Activated naive CD8-positive, alpha-beta T cell treated with anti-CD3 and anti-CD28 coated beads, Interleukin-2, amount 50 U/mL, for 24 hours (primary cell): ENCODE data around the gene CEP112.
"Not testable (repeated sequence)": the region's sequence is repeated elsewhere in the genome, so short reads cannot be mapped to it uniquely, and the experiment has no call there.

Experiments used
- ATAC-seq: fragments of 150-1000 bp; cut with Tn5 transposase; one replicate; pipeline ENCODE4 v1.10.0; 2021
- DNase-seq: peaks from one replicate; pipeline ENCODE4 v3.0.0; 2021
- H3K27ac Mint-ChIP-seq: one replicate; pipeline ENCODE4 v1.8.0; 2021; ENCODE audit warnings: mild to moderate bottlenecking, mixed read lengths
- H3K27me3 Mint-ChIP-seq: one replicate; pipeline ENCODE4 v1.8.0; 2021; ENCODE audit warnings: mixed read lengths
- H3K36me3 Mint-ChIP-seq: one replicate; pipeline ENCODE4 v1.8.0; 2021; ENCODE audit warnings: low read depth, mixed read lengths
- H3K4me1 Mint-ChIP-seq: one replicate; pipeline ENCODE4 v1.8.0; 2021; ENCODE audit warnings: mixed read lengths
- H3K4me3 Mint-ChIP-seq: one replicate; pipeline ENCODE4 v1.8.0; 2021; ENCODE audit warnings: mild to moderate bottlenecking, moderate library complexity, mixed read lengths
- H3K9me3 Mint-ChIP-seq: one replicate; pipeline ENCODE4 v1.8.0; 2021; ENCODE audit warnings: mixed read lengths

Gene CEP112

DNA sequence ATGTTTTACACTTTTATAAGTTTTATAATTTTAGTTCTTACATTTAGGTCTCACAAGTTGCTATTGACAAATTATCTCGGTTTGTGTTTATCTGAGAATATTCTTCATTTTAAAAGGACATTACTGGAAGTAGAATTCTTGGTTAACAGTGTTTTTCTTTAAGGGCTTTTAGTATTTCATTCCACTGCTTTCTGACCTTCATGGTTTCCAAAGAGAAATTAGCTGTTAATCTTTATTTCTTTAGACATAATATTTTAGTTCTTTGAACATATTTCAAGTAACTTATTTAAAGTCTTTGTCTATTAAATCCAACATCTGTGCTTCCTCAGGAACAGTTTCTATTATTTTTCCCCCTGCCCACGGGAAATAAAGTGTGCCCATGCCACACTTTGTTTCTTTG lies 390.4 kb downstream of the CEP112 start:
- Mint-ChIP-seq H3K4me3 (no peak overlapping the region), H3K9me3 (peaks cover 24% of the 10 kb centered on the region), H3K27ac (no peak overlapping the region), H3K27me3 (peaks cover 2% of the 10 kb centered on the region), H3K36me3 (peaks cover 3% of the 10 kb centered on the region), H3K4me1 (peaks cover 12% of the 10 kb centered on the region)
- DNase-seq (no peak), ATAC-seq (no peak)

DNA sequence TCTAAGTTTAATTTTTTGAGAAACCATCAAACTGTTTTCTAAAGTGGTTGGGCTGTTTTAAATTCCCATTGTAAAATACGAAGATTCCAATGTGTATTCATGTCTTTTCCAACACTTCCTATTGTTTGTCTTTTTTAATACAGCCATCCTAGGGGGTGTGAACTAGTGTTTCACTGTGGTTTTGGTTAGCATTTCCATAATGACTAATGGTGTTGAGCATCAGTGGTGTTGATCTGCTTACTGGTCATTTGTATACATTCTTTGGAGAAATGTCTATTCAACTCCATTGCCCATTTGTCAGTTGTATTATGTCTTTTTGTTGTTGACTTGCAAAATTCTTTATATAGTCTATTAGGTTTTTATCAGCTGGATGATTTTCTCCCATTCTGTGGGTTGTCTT lies 391.3 kb downstream of the CEP112 start:
- H3K4me3 Mint-ChIP-seq: no peak overlapping the region
- peaks cover 12% of the 10 kb centered on the region for H3K4me1 Mint-ChIP-seq
- peaks cover 3% of the 10 kb centered on the region for H3K36me3 Mint-ChIP-seq
- H3K27ac Mint-ChIP-seq: no peak overlapping the region
- DNase-seq (no peak), ATAC-seq (no peak)
- peaks cover 2% of the 10 kb centered on the region for H3K27me3 Mint-ChIP-seq
- peaks cover 19% of the 10 kb centered on the region for H3K9me3 Mint-ChIP-seq

DNA sequence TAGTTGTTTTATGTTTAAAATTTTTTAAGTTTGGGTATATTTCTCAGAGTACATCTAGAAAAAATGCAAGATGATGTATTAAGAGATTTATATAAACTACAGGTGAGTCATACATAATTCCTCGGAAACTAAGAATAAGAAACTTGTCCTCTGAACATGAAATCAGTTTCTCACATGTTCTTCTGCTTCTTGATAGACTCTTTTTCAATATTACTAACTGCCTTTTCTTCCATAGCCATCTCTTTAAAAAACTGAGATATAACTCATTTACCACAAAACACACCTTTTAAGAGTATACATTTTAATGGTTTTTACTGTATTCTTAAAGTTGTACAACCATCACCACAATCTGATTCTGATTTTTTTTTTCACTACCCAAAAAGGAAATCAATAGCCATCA lies 392.1 kb downstream of the CEP112 start:
- peaks cover 19% of the 10 kb centered on the region for H3K9me3 Mint-ChIP-seq
- peaks cover 2% of the 10 kb centered on the region for H3K27me3 Mint-ChIP-seq
- ATAC-seq: no peak
- DNase-seq: no peak
- peak overlapping the region; percentile 23 for H3K27ac Mint-ChIP-seq
- H3K4me3 Mint-ChIP-seq: no peak overlapping the region
- peaks cover 12% of the 10 kb centered on the region for H3K4me1 Mint-ChIP-seq
- H3K36me3 Mint-ChIP-seq: peaks cover 3% of the 10 kb centered on the region

DNA sequence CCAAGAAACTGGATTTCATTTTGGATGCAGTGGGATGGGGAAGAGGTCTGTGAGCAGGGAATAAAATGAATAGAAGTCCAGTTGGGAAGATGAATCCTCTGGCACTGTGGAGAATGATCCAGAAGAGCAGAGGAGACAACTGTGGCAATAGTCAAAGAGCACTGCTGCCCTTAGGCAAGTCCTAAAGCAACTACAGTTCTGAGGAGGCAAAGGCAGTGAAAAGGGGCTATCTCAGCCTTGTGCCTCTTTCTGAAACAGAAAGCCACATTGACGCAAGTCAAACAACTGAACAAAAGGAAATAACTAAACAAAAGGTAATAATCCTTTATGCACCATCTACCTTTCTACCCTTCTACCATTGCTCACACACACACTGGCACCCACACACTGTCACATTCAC lies 392.5 kb downstream of the CEP112 start:
- peaks cover 3% of the 10 kb centered on the region for H3K36me3 Mint-ChIP-seq
- H3K4me3 Mint-ChIP-seq: no peak overlapping the region
- H3K4me1 Mint-ChIP-seq: peaks cover 12% of the 10 kb centered on the region
- ATAC-seq (peak; percentile 52), DNase-seq (no peak)
- peak overlapping the region; percentile 23 for H3K27ac Mint-ChIP-seq
- peaks cover 19% of the 10 kb centered on the region for H3K9me3 Mint-ChIP-seq
- H3K27me3 Mint-ChIP-seq: peaks cover 2% of the 10 kb centered on the region

DNA sequence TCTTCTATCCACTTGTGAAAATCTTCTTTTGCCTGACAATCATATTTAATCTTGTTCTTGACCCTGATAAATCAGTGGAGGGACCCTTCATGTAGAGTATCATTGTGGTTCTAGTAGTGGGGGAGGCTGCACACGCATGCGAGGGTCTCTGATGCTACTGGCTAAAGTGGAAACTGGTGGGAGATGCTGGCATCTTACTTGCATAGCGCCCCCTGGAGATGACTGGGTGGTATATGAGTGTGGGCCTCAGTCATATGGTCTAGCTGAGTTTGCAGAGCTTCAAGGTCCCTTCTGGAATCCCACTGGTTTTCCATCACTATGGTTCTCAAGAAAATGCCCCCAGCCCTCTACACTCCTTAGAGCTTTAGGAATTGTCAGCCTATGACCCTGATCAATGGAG lies 394.1 kb downstream of the CEP112 start:
- DNase-seq (peak; percentile 22), ATAC-seq (peak; percentile 36)
- H3K9me3 Mint-ChIP-seq: peaks cover 16% of the 10 kb centered on the region
- peaks cover 4% of the 10 kb centered on the region for H3K27me3 Mint-ChIP-seq
- H3K4me1 Mint-ChIP-seq: peaks cover 12% of the 10 kb centered on the region
- peaks cover 3% of the 10 kb centered on the region for H3K36me3 Mint-ChIP-seq
- H3K4me3 Mint-ChIP-seq: no peak overlapping the region
- H3K27ac Mint-ChIP-seq: no peak overlapping the region

DNA sequence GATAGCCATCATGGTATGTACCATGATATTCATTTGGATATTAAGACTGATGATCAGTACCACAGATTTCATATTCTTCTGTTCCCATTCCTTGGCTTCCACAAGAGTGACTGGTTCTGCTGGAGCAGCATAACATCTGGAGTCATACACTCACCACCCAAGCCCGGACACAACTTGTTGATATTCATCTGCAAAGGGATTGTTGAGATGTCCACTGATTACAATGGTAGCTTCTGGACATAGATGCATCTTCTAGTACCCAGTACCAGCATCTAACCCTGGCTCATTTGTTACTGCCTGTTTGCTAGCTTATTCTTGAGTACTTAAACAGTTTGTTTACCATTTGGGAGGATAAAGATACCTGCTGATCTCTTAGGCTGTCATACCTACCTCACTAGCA lies 394.8 kb downstream of the CEP112 start:
- peaks cover 4% of the 10 kb centered on the region for H3K27me3 Mint-ChIP-seq
- peaks cover 9% of the 10 kb centered on the region for H3K9me3 Mint-ChIP-seq
- peaks cover 3% of the 10 kb centered on the region for H3K36me3 Mint-ChIP-seq
- H3K4me3 Mint-ChIP-seq: no peak overlapping the region
- no peak for DNase-seq
- H3K27ac Mint-ChIP-seq: no peak overlapping the region
- peaks cover 12% of the 10 kb centered on the region for H3K4me1 Mint-ChIP-seq
- ATAC-seq: no peak

DNA sequence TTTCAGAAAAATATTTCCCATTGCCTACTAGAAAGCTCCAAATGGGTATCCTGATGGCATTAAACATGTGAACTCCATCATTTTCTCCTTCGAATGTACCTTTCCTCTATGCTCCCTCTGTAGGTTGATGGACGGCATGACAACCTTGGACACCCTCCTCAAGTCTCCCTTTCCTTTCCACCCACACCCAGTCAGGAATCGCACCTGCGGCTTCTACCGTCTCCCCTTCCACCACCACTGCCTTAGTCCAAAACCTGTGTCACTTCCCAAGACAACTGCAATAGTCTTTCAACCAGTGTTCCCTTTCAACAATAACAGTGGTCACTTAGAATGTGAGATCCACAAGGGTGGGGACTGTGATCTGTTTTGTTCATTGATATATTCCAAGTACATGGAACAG lies 397.4 kb downstream of the CEP112 start:
- Mint-ChIP-seq H3K4me1 (peaks cover 6% of the 10 kb centered on the region), H3K27me3 (peaks cover 2% of the 10 kb centered on the region), H3K36me3 (no peaks in the 10 kb centered on the region), H3K9me3 (no peaks in the 10 kb centered on the region), H3K27ac (no peak overlapping the region), H3K4me3 (no peak overlapping the region)
- ATAC-seq (no peak), DNase-seq (no peak)

DNA sequence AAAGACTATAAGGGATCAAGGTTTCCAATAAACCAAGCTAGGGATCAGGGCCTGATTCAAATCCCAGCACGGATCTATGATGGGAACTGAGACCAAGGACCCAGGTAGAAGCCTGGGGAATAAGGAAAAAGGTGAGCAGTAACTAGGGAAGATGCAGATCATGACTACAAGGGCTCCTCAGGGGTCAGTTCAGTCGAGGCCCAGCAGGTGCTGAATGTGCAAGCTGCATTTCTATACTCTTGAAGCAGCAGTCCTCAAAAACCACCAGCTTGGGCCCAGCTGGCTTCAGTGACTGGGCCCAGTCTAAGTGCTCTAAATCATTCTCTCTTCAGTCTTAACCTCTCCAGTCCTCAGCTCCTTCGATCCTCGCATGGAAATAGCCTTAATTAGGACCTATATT lies 401.7 kb downstream of the CEP112 start:
- H3K4me3 Mint-ChIP-seq: no peak overlapping the region
- H3K36me3 Mint-ChIP-seq: no peaks in the 10 kb centered on the region
- no peaks in the 10 kb centered on the region for H3K4me1 Mint-ChIP-seq
- ATAC-seq (no peak), DNase-seq (no peak)
- peaks cover 5% of the 10 kb centered on the region for H3K27me3 Mint-ChIP-seq
- H3K9me3 Mint-ChIP-seq: no peaks in the 10 kb centered on the region
- H3K27ac Mint-ChIP-seq: no peak overlapping the region

DNA sequence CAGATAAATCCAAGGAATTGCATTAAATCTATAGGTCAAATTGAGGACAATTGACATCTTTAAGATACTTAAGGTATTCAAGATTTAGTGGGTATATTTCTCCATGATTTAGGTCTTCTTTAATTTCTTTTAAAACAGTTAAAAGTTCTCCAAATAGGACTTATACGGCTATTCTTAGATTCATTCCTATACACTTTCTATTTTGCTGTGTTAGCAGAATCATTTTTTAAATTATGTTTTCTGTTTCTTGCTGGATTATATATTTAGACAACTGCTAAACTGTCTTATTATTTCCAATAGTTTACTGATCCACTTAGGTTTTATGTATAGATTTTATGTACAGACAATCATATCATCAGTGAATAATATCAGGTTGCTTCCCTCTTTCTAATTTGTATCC lies 404.4 kb downstream of the CEP112 start:
- DNase-seq: no peak
- Mint-ChIP-seq H3K4me1 (no peaks in the 10 kb centered on the region), H3K36me3 (no peaks in the 10 kb centered on the region), H3K9me3 (no peaks in the 10 kb centered on the region), H3K4me3 (no peak overlapping the region), H3K27me3 (peaks cover 4% of the 10 kb centered on the region), H3K27ac (no peak overlapping the region)
- no peak for ATAC-seq

DNA sequence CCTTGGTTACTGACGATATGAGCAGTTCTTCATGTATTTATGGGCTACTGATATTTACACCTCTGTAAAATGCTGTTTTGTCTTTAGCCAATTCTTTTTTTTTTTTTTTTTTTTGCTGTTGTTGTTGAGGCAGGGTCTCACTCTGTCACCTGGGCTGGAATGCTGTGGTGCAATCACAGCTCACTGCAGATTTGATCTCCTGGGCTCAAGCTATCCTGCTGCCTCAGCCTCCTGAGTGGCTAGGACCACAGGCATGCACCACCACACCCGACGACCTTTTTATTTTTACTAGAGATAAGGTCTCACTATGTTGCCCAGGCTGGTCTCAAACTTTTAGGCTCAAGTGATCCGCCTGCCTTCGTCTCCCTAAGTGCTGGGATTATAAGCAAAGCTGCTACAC lies 405.5 kb downstream of the CEP112 start:
- Mint-ChIP-seq H3K9me3 (no peaks in the 10 kb centered on the region), H3K36me3 (no peaks in the 10 kb centered on the region), H3K4me3 (no peak overlapping the region), H3K4me1 (no peaks in the 10 kb centered on the region), H3K27me3 (peaks cover 4% of the 10 kb centered on the region), H3K27ac (no peak overlapping the region)
- no peak for DNase-seq
- no peak for ATAC-seq

DNA sequence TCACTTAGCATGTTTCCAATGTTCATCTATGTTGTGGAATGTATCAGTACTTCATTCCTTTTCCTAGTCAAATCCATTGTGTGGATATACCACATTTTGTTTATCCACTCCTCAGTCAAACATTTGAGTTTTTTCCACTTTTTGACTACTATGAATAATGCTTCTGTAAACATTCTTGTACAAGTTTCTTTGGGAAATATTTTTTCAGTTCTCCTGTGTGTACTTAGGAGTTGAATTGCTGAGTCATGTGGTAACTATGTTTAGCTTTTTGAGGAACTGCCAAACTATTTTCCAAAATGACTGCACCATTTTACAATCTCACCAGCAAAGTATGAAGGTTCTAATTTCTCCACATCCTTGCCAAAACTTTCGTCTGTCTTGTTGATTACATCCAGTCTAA lies 406.8 kb downstream of the CEP112 start:
- Mint-ChIP-seq H3K4me1 (no peaks in the 10 kb centered on the region), H3K9me3 (peaks cover 4% of the 10 kb centered on the region), H3K27ac (no peak overlapping the region), H3K27me3 (peaks cover 4% of the 10 kb centered on the region), H3K4me3 (no peak overlapping the region), H3K36me3 (no peaks in the 10 kb centered on the region)
- DNase-seq (no peak), ATAC-seq (no peak)

DNA sequence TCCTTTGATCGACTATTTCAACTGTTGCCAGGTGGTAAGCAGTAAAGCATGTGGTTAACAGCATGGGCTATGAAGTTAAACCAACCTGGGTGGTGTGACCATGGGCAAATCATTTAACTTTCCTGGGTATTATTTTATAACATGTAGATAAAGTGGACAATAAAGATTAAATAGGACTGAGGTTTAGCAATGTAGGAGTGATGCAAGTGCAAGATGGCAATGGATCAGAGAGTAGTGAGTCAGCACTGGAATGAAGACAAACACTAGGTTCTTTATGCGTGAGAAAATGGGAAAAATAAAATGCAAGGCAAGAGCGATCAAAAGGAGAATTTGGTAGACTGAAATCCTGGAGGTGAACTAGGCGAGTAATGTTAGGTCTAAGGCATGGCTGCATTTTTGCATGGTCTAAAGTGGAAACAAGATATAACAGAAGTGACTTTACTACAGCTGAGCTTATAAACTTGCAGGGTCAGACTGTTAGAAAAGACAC lies 408.0 kb downstream of the CEP112 start:
- Mint-ChIP-seq H3K4me1 (no peaks in the 10 kb centered on the region), H3K9me3 (peaks cover 4% of the 10 kb centered on the region), H3K27ac (no peak overlapping the region), H3K36me3 (no peaks in the 10 kb centered on the region), H3K4me3 (no peak overlapping the region), H3K27me3 (peaks cover 4% of the 10 kb centered on the region)
- DNase-seq (no peak), ATAC-seq (no peak)

DNA sequence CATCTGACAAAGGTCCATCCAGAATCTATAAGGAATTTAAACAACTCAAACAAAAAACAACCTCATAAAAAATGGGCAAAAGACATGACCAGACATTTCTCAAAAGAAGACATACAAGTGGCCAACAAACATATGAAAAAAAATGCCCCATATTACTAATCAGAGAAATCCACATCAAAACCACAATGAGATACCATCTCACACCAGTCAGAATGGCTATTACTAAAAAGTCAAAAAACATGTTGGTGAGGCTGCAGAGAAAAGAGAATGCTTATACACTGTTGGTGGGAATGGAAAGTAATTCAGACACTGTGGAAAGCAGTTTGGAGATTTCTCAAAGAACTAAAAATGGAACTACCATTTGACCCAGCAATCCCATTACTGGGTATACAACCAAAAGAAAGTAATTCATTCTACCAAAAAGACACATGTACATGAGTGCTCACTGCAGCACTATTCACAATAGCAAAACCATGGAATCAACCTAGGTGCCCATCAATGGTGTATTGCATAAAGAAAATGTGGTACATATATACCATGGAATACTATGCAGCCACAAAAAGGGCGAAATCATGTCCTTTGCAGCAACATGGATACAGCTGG lies 409.7 kb downstream of the CEP112 start:
- H3K36me3 Mint-ChIP-seq, H3K27me3 Mint-ChIP-seq, H3K4me1 Mint-ChIP-seq, DNase-seq, ATAC-seq, H3K27ac Mint-ChIP-seq, H3K4me3 Mint-ChIP-seq, H3K9me3 Mint-ChIP-seq: not testable (repeated sequence)

DNA sequence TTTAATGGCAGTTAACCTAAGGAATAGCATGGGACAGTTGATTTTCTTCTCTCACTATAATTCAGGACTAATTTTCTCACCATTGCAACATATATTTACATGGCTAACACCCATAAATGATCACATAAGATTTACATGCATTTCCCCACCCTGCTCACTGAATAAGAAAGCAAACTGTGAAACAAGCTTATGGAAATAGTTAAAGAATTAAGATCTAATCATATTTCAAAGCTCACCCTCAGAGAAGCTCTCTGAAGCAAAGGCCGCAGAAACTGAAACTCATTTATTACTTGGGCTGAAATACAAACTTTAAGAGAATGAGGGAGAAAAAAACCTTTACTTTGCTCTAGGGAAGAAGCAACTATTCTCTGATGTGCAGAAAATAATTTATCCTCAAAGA lies 411.8 kb downstream of the CEP112 start:
- ATAC-seq: no peak
- Mint-ChIP-seq H3K4me1 (peaks cover under 1% of the 10 kb centered on the region), H3K4me3 (no peak overlapping the region), H3K27me3 (peaks cover 5% of the 10 kb centered on the region), H3K9me3 (peaks cover 4% of the 10 kb centered on the region), H3K27ac (no peak overlapping the region), H3K36me3 (no peaks in the 10 kb centered on the region)
- no peak for DNase-seq

DNA sequence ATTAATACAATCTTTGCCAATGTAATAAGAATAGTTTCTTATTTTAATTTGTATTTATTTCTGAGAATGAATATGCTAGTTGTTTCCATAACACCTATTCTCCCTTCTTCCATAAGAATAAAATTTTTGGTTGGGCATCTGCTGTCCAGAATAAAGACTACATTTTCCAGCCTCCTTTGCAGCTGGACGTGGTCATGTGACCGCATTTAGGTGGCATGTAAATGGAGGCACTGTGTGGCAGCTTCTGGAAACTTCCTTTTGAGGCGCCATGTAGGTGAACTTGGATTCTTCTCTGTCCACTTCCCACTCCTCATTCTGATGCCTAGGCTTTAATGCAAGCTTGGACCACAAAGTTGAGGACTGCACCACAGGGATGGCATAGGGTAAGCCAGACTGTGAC lies 415.0 kb downstream of the CEP112 start:
- ATAC-seq: no peak
- Mint-ChIP-seq H3K27me3 (peaks cover 3% of the 10 kb centered on the region), H3K9me3 (peaks cover 4% of the 10 kb centered on the region), H3K27ac (no peak overlapping the region), H3K4me3 (no peak overlapping the region), H3K4me1 (peaks cover 11% of the 10 kb centered on the region), H3K36me3 (no peaks in the 10 kb centered on the region)
- DNase-seq: no peak

DNA sequence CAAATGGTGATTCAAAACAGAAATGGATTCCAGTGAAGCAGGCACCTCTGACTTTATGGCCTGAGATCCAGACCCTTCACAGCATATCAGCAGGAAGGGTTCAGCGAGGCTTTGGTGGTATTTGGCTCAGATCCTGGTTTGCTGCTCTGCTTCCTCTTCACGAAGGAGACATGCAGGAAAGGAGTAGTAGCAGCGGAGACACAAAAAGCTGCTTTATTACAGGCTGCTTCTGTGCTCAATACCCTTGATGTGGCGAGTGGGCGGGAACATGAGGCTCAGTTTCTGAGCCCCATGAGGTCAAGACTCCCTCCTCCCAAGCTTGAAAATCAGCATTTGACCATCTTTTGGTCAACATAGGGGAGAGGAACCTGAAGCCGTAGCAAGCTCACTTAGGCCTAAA lies 417.1 kb downstream of the CEP112 start:
- H3K36me3 Mint-ChIP-seq: no peaks in the 10 kb centered on the region
- peaks cover 11% of the 10 kb centered on the region for H3K4me1 Mint-ChIP-seq
- ATAC-seq (no peak), DNase-seq (no peak)
- peaks cover 3% of the 10 kb centered on the region for H3K27me3 Mint-ChIP-seq
- no peak overlapping the region for H3K27ac Mint-ChIP-seq
- H3K4me3 Mint-ChIP-seq: no peak overlapping the region
- no peaks in the 10 kb centered on the region for H3K9me3 Mint-ChIP-seq
